HEK293 (cell line): Measurements from ENCODE around the gene PARVA.

Experiments
- CTCF ChIA-PET: fragments of 350-600 bp; formaldehyde crosslinking; extraction: SDS; loops from one replicate; lab custom pipeline; 2021; ENCODE audit warnings: antibody characterized with exemption; lab: Yijun Ruan, JAX
- POLR2A ChIA-PET: fragments of 300-600 bp; formaldehyde crosslinking; extraction: SDS; loops from one replicate; lab custom pipeline; 2020; ENCODE audit warnings: antibody characterized with exemption, inconsistent platforms; lab: Yijun Ruan, JAX
- H3K27ac ChIP-seq: fragments of 200-500 bp; sonication (Bioruptor generic); 2 replicates; pipeline ENCODE4 v1.5.1; 2014; ENCODE audit warnings: low read depth, low read length, control low read depth, inconsistent platforms; ENCODE audit errors: extremely low read depth
- H3K36me3 ChIP-seq, 2 experiments: fragments of 200-500 bp in 1 of 2; sonication (Bioruptor generic) in 1 of 2; 1 replicate in 1 of 2; 2 replicates in 1 of 2; pipeline ENCODE4 v1.5.1; 2014 to 2017; ENCODE audit warnings: inconsistent platforms in 2 of 2, low read length in 2 of 2; ENCODE audit not compliant: control insufficient read depth in 2 of 2, insufficient read depth in 1 of 2
- H3K4me1 ChIP-seq: fragments of 200-500 bp; sonication (Bioruptor generic); 2 replicates; pipeline ENCODE4 v1.5.1; 2014; ENCODE audit warnings: mild to moderate bottlenecking, low read length, inconsistent platforms; ENCODE audit not compliant: control insufficient read depth, insufficient read depth
- H3K4me3 ChIP-seq: 2 replicates; pipeline ENCODE4 v1.5.1; 2011; ENCODE audit warnings: low read depth, mild to moderate bottlenecking, control low read depth, low read length, moderate library complexity
- H3K9me3 ChIP-seq: fragments of 200-500 bp; sonication (Bioruptor generic); 2 replicates; pipeline ENCODE4 v1.5.1; 2014; ENCODE audit warnings: low read depth, low read length, inconsistent platforms; ENCODE audit not compliant: control insufficient read depth, insufficient read depth
- GLIS1 ChIP-seq: fragments of 450-650 bp; formaldehyde crosslinking; IDR thresholded peaks from 2 replicates; pipeline ENCODE4 v1.5.1; 2016; ENCODE audit warnings: missing biosample characterization, missing genetic modification characterization
- GLIS2 ChIP-seq: fragments of 450-650 bp; formaldehyde crosslinking; IDR thresholded peaks from 2 replicates; pipeline ENCODE4 v1.5.1; 2016; ENCODE audit warnings: missing biosample characterization, missing genetic modification characterization
- HOXC10 ChIP-seq: sonication (generic); formaldehyde crosslinking; IDR thresholded peaks from 2 replicates; pipeline ENCODE4 v1.8.1; 2023; ENCODE audit warnings: mild to moderate bottlenecking, missing genetic modification reagents
- KLF7 ChIP-seq: fragments of 450-650 bp; formaldehyde crosslinking; IDR thresholded peaks from 2 replicates; pipeline ENCODE4 v1.5.1; 2016; ENCODE audit warnings: missing biosample characterization, missing genetic modification characterization, borderline replicate concordance
- REPIN1 ChIP-seq: fragments of 450-650 bp; formaldehyde crosslinking; IDR thresholded peaks from 2 replicates; pipeline ENCODE4 v1.5.1; 2017; ENCODE audit warnings: missing biosample characterization, missing genetic modification characterization, low read depth
- ZBTB1 ChIP-seq: fragments of 450-650 bp; formaldehyde crosslinking; IDR thresholded peaks from 2 replicates; pipeline ENCODE4 v1.5.1; 2016; ENCODE audit warnings: missing biosample characterization, missing genetic modification characterization
- ZNF132 ChIP-seq: fragments of 450-650 bp; formaldehyde crosslinking; IDR thresholded peaks from 2 replicates; pipeline ENCODE4 v1.5.1; 2017; ENCODE audit warnings: missing biosample characterization, missing genetic modification characterization, borderline replicate concordance
- ZNF148 ChIP-seq: fragments of 450-650 bp; formaldehyde crosslinking; IDR thresholded peaks from 2 replicates; pipeline ENCODE4 v1.5.0; 2017; ENCODE audit warnings: missing biosample characterization, missing genetic modification characterization, borderline replicate concordance
- ZNF157 ChIP-seq: fragments of 450-650 bp; formaldehyde crosslinking; IDR thresholded peaks from 2 replicates; pipeline ENCODE4 v1.5.1; 2016; ENCODE audit warnings: missing biosample characterization, missing genetic modification characterization
- ZNF19 ChIP-seq: fragments of 450-650 bp; formaldehyde crosslinking; IDR thresholded peaks from 2 replicates; pipeline ENCODE4; 2016; ENCODE audit warnings: missing biosample characterization, missing genetic modification characterization, low read depth
- ZNF223 ChIP-seq: fragments of 450-650 bp; formaldehyde crosslinking; IDR thresholded peaks from 2 replicates; pipeline ENCODE4 v1.5.1; 2016; ENCODE audit warnings: missing biosample characterization, missing genetic modification characterization
- ZNF335 ChIP-seq: fragments of 450-650 bp; formaldehyde crosslinking; conservative IDR thresholded peaks from 2 replicates; pipeline ENCODE4 v1.5.1; 2016; ENCODE audit warnings: missing biosample characterization, missing genetic modification characterization
- ZNF366 ChIP-seq: fragments of 450-650 bp; formaldehyde crosslinking; conservative IDR thresholded peaks from 2 replicates; pipeline ENCODE4 v1.5.1; 2016; ENCODE audit warnings: missing biosample characterization, missing genetic modification characterization
- ZNF433 ChIP-seq: fragments of 450-650 bp; formaldehyde crosslinking; IDR thresholded peaks from 2 replicates; pipeline ENCODE4 v1.5.1; 2016; ENCODE audit warnings: missing biosample characterization, missing genetic modification characterization, low read depth
- ZNF521 ChIP-seq: fragments of 450-650 bp; formaldehyde crosslinking; IDR thresholded peaks from 2 replicates; pipeline ENCODE4 v1.5.1; 2017; ENCODE audit warnings: missing biosample characterization, mild to moderate bottlenecking, missing genetic modification characterization
- ZNF529 ChIP-seq: fragments of 450-650 bp; formaldehyde crosslinking; IDR thresholded peaks from 2 replicates; pipeline ENCODE4 v1.5.1; 2017; ENCODE audit warnings: missing genetic modification characterization, missing biosample characterization; ENCODE audit not compliant: insufficient replicate concordance
- ZNF624 ChIP-seq: fragments of 450-650 bp; formaldehyde crosslinking; IDR thresholded peaks from 2 replicates; pipeline ENCODE4 v1.5.1; 2017; ENCODE audit warnings: missing biosample characterization, missing genetic modification characterization
- ZNF629 ChIP-seq: fragments of 450-650 bp; formaldehyde crosslinking; IDR thresholded peaks from 2 replicates; pipeline ENCODE4 v1.5.1; 2017; ENCODE audit warnings: missing biosample characterization, missing genetic modification characterization
- ZSCAN30 ChIP-seq: fragments of 450-650 bp; IDR thresholded peaks from 2 replicates; pipeline ENCODE4 v1.5.1; 2018; ENCODE audit warnings: missing biosample characterization, mild to moderate bottlenecking, missing genetic modification characterization, moderate library complexity
- TF ChIP-seq, protein P1 (sequence below): fragments of 450-650 bp; formaldehyde crosslinking; IDR thresholded peaks from 2 replicates; pipeline ENCODE4 v1.5.1; 2016; ENCODE audit warnings: missing biosample characterization, missing genetic modification characterization
- TF ChIP-seq, protein P2 (sequence below): fragments of 450-650 bp; formaldehyde crosslinking; IDR thresholded peaks from 2 replicates; pipeline ENCODE4 v1.5.1; 2017; ENCODE audit warnings: missing biosample characterization, missing genetic modification characterization

PARVA gene

DNA sequence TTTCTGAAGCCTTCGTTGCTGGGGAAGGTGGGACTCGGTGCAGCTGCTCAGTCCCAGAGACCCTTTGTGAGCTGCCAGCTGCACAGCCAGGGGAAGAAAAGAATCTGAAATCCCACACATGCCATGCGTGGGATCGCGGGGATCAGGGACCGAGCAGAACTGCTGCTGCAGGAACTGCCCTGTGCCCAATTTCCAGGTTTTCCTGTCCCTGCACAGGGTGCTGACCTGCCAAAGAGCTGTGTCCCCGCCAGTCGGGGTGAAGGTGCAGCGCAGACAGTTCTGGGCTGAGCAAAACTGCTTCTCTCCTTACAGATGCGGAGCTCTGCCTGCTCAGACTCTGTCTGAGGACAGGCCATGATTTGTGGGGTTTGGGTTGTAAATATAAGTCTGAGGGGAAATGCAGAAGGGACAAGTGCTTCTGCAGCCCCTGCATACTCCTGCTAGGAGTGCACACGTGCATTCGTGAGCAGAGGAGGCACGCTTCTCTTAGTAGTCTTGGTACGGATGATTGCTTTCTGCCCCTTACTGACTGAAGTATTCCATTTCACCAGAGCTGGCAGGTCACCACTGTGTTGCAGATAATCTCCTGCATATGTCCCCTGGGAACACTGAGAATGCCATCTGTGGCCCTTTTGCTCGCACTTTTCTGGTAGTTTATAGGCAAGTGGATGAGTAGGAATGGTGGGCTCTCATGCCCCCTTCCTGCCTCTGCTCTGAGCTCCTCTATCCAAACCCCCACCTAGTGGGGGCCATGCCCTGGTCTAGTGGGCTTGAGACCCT is 141.4 kb downstream of the PARVA start:
- Histone ChIP-seq H3K4me1 (no peaks in the 10 kb centered on the region), H3K9me3 (no peaks in the 10 kb centered on the region), H3K27ac (no peak overlapping the region), H3K4me3 (no peak overlapping the region), H3K36me3 (peaks cover 0 to 7% of the 10 kb centered on the region in 2 experiments; a peak in 1 of 3 replicates)
- POLR2A ChIA-PET = no interaction called here
- no peak for TF ChIP-seq ZNF223 (tag by site-specific recombination)
- CTCF ChIA-PET = no interaction called here

DNA sequence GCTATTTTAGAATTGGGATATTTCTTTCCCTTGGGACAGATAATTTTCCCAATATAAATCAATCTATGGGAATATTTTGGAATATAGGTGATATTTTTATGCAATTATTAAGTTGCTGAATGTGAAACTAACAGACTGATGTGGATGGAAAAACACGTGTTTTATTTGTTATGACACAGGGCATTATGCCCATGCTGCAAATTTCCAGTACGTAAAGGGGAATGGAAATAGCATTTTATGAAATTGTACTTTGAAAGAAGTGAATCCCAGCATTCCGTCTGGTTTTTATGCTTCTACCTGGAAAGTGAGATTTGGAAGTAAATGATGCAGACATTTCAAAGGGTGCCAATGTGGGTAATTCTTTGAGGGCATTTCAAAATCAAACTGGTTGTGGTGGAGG is 142.7 kb downstream of the PARVA start:
- ChIA-PET CTCF (no interaction called here), POLR2A (no interaction called here)
- Histone ChIP-seq H3K36me3 (peaks cover 0 to 7% of the 10 kb centered on the region in 2 experiments; a peak in 1 of 3 replicates), H3K9me3 (no peaks in the 10 kb centered on the region), H3K27ac (no peak overlapping the region), H3K4me1 (no peaks in the 10 kb centered on the region), H3K4me3 (no peak overlapping the region)
- TF ChIP-seq, protein P1, sequence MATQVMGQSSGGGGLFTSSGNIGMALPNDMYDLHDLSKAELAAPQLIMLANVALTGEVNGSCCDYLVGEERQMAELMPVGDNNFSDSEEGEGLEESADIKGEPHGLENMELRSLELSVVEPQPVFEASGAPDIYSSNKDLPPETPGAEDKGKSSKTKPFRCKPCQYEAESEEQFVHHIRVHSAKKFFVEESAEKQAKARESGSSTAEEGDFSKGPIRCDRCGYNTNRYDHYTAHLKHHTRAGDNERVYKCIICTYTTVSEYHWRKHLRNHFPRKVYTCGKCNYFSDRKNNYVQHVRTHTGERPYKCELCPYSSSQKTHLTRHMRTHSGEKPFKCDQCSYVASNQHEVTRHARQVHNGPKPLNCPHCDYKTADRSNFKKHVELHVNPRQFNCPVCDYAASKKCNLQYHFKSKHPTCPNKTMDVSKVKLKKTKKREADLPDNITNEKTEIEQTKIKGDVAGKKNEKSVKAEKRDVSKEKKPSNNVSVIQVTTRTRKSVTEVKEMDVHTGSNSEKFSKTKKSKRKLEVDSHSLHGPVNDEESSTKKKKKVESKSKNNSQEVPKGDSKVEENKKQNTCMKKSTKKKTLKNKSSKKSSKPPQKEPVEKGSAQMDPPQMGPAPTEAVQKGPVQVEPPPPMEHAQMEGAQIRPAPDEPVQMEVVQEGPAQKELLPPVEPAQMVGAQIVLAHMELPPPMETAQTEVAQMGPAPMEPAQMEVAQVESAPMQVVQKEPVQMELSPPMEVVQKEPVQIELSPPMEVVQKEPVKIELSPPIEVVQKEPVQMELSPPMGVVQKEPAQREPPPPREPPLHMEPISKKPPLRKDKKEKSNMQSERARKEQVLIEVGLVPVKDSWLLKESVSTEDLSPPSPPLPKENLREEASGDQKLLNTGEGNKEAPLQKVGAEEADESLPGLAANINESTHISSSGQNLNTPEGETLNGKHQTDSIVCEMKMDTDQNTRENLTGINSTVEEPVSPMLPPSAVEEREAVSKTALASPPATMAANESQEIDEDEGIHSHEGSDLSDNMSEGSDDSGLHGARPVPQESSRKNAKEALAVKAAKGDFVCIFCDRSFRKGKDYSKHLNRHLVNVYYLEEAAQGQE (tag by site-specific recombination) = no peak
- TF ChIP-seq ZNF148 (no peak), ZNF366 (no peak), ZBTB1 (tag by site-specific recombination) (no peak), ZNF624 (tag by site-specific recombination) (no peak), ZNF132 (no peak), ZNF157 (no peak), ZNF335 (tag by site-specific recombination) (no peak), ZNF433 (tag by site-specific recombination) (no peak), KLF7 (tag by site-specific recombination) (no peak), HOXC10 (CRISPR knock-in tag) (no peak), GLIS2 (no peak), ZNF19 (tag by site-specific recombination) (no peak), ZNF629 (tag by site-specific recombination) (no peak), ZNF529 (no peak), ZSCAN30 (no peak), REPIN1 (no peak), ZNF521 (no peak), GLIS1 (tag by site-specific recombination) (no peak)
- TF ChIP-seq, protein P2, sequence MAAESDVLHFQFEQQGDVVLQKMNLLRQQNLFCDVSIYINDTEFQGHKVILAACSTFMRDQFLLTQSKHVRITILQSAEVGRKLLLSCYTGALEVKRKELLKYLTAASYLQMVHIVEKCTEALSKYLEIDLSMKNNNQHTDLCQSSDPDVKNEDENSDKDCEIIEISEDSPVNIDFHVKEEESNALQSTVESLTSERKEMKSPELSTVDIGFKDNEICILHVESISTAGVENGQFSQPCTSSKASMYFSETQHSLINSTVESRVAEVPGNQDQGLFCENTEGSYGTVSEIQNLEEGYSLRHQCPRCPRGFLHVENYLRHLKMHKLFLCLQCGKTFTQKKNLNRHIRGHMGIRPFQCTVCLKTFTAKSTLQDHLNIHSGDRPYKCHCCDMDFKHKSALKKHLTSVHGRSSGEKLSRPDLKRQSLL = no peak
